HEK293 (cell line): Measurements from ENCODE around the gene PPM1J.

Experiments
- CTCF ChIA-PET: fragments of 350-600 bp; formaldehyde crosslinking; extraction: SDS; loops from one replicate; lab custom pipeline; 2021; ENCODE audit warnings: antibody characterized with exemption; lab: Yijun Ruan, JAX
- POLR2A ChIA-PET: fragments of 300-600 bp; formaldehyde crosslinking; extraction: SDS; loops from one replicate; lab custom pipeline; 2020; ENCODE audit warnings: antibody characterized with exemption, inconsistent platforms; lab: Yijun Ruan, JAX
- H3K27ac ChIP-seq: fragments of 200-500 bp; sonication (Bioruptor generic); 2 replicates; pipeline ENCODE4 v1.5.1; 2014; ENCODE audit warnings: low read depth, low read length, control low read depth, inconsistent platforms; ENCODE audit errors: extremely low read depth
- H3K36me3 ChIP-seq, 2 experiments: fragments of 200-500 bp in 1 of 2; sonication (Bioruptor generic) in 1 of 2; 1 replicate in 1 of 2; 2 replicates in 1 of 2; pipeline ENCODE4 v1.5.1; 2014 to 2017; ENCODE audit warnings: inconsistent platforms in 2 of 2, low read length in 2 of 2; ENCODE audit not compliant: control insufficient read depth in 2 of 2, insufficient read depth in 1 of 2
- H3K4me1 ChIP-seq: fragments of 200-500 bp; sonication (Bioruptor generic); 2 replicates; pipeline ENCODE4 v1.5.1; 2014; ENCODE audit warnings: mild to moderate bottlenecking, low read length, inconsistent platforms; ENCODE audit not compliant: control insufficient read depth, insufficient read depth
- H3K4me3 ChIP-seq: 2 replicates; pipeline ENCODE4 v1.5.1; 2011; ENCODE audit warnings: low read depth, mild to moderate bottlenecking, control low read depth, low read length, moderate library complexity
- H3K9me3 ChIP-seq: fragments of 200-500 bp; sonication (Bioruptor generic); 2 replicates; pipeline ENCODE4 v1.5.1; 2014; ENCODE audit warnings: low read depth, low read length, inconsistent platforms; ENCODE audit not compliant: control insufficient read depth, insufficient read depth
- KLF10 ChIP-seq: fragments of 450-650 bp; IDR thresholded peaks from 2 replicates; pipeline ENCODE4 v1.5.1; 2018; ENCODE audit warnings: missing biosample characterization, mild to moderate bottlenecking, missing genetic modification characterization
- KLF7 ChIP-seq: fragments of 450-650 bp; formaldehyde crosslinking; IDR thresholded peaks from 2 replicates; pipeline ENCODE4 v1.5.1; 2016; ENCODE audit warnings: missing biosample characterization, missing genetic modification characterization, borderline replicate concordance
- KLF8 ChIP-seq: fragments of 450-650 bp; formaldehyde crosslinking; IDR thresholded peaks from 2 replicates; pipeline ENCODE4 v1.5.1; 2016; ENCODE audit warnings: missing biosample characterization, missing genetic modification characterization
- REPIN1 ChIP-seq: fragments of 450-650 bp; formaldehyde crosslinking; IDR thresholded peaks from 2 replicates; pipeline ENCODE4 v1.5.1; 2017; ENCODE audit warnings: missing biosample characterization, missing genetic modification characterization, low read depth
- SALL2 ChIP-seq: fragments of 450-650 bp; formaldehyde crosslinking; IDR thresholded peaks from 2 replicates; pipeline ENCODE4 v1.5.0; 2017; ENCODE audit warnings: missing biosample characterization, mild to moderate bottlenecking, missing genetic modification characterization, borderline replicate concordance
- ZNF112 ChIP-seq: fragments of 450-650 bp; formaldehyde crosslinking; IDR thresholded peaks from 2 replicates; pipeline ENCODE4 v1.5.0; 2017; ENCODE audit warnings: missing biosample characterization, missing genetic modification characterization
- ZNF132 ChIP-seq: fragments of 450-650 bp; formaldehyde crosslinking; IDR thresholded peaks from 2 replicates; pipeline ENCODE4 v1.5.1; 2017; ENCODE audit warnings: missing biosample characterization, missing genetic modification characterization, borderline replicate concordance
- ZNF184 ChIP-seq: fragments of 450-650 bp; IDR thresholded peaks from 2 replicates; pipeline ENCODE4 v1.5.1; 2018; ENCODE audit warnings: missing biosample characterization, mild to moderate bottlenecking, missing genetic modification characterization
- ZNF23 ChIP-seq: fragments of 450-650 bp; formaldehyde crosslinking; IDR thresholded peaks from 2 replicates; pipeline ENCODE4 v1.5.1; 2016; ENCODE audit warnings: missing biosample characterization, missing genetic modification characterization, borderline replicate concordance
- ZNF341 ChIP-seq: fragments of 450-650 bp; formaldehyde crosslinking; IDR thresholded peaks from 2 replicates; pipeline ENCODE4; 2016; ENCODE audit warnings: low read depth, missing biosample characterization, missing genetic modification characterization
- ZNF391 ChIP-seq: fragments of 450-650 bp; formaldehyde crosslinking; IDR thresholded peaks from 2 replicates; pipeline ENCODE4 v1.5.1; 2016; ENCODE audit warnings: low read depth, missing biosample characterization, missing genetic modification characterization, borderline replicate concordance
- ZNF416 ChIP-seq: fragments of 450-650 bp; formaldehyde crosslinking; IDR thresholded peaks from 2 replicates; pipeline ENCODE4 v1.5.1; 2016; ENCODE audit warnings: missing biosample characterization, missing genetic modification characterization
- ZNF555 ChIP-seq: fragments of 450-650 bp; formaldehyde crosslinking; conservative IDR thresholded peaks from 2 replicates; pipeline ENCODE4 v1.5.1; 2017; ENCODE audit warnings: missing biosample characterization, mild to moderate bottlenecking, missing genetic modification characterization, inconsistent platforms
- ZNF600 ChIP-seq: fragments of 450-650 bp; formaldehyde crosslinking; IDR thresholded peaks from 2 replicates; pipeline ENCODE4 v1.5.1; 2016; ENCODE audit warnings: missing biosample characterization, missing genetic modification characterization
- ZNF629 ChIP-seq: fragments of 450-650 bp; formaldehyde crosslinking; IDR thresholded peaks from 2 replicates; pipeline ENCODE4 v1.5.1; 2017; ENCODE audit warnings: missing biosample characterization, missing genetic modification characterization
- ZNF654 ChIP-seq: fragments of 450-650 bp; formaldehyde crosslinking; IDR thresholded peaks from 2 replicates; pipeline ENCODE4 v1.5.1; 2016; ENCODE audit warnings: low read depth, missing biosample characterization, missing genetic modification characterization
- ZNF664 ChIP-seq: fragments of 450-650 bp; formaldehyde crosslinking; IDR thresholded peaks from 2 replicates; pipeline ENCODE4 v1.5.1; 2016; ENCODE audit warnings: missing biosample characterization, missing genetic modification characterization
- ZNF677 ChIP-seq: fragments of 450-650 bp; IDR thresholded peaks from 2 replicates; pipeline ENCODE4 v1.5.0; 2018; ENCODE audit warnings: missing biosample characterization, mild to moderate bottlenecking, missing genetic modification characterization, moderate library complexity
- ZNF76 ChIP-seq: fragments of 450-650 bp; formaldehyde crosslinking; IDR thresholded peaks from 2 replicates; pipeline ENCODE4; 2016; ENCODE audit warnings: low read depth, missing biosample characterization, missing genetic modification characterization, borderline replicate concordance
- ZNF830 ChIP-seq: fragments of 450-650 bp; IDR thresholded peaks from 2 replicates; pipeline ENCODE4 v1.5.0; 2018; ENCODE audit warnings: missing biosample characterization, missing genetic modification characterization, low read depth, mild to moderate bottlenecking, moderate library complexity
- ZSCAN23 ChIP-seq: fragments of 450-650 bp; formaldehyde crosslinking; IDR thresholded peaks from 2 replicates; pipeline ENCODE4 v1.5.1; 2016; ENCODE audit warnings: missing biosample characterization, missing genetic modification characterization
- TF ChIP-seq, protein P1 (sequence below): fragments of 450-650 bp; formaldehyde crosslinking; IDR thresholded peaks from 2 replicates; pipeline ENCODE4; 2016; ENCODE audit warnings: missing biosample characterization, missing genetic modification characterization
- TF ChIP-seq, protein P2 (sequence below): fragments of 450-650 bp; formaldehyde crosslinking; IDR thresholded peaks from 2 replicates; pipeline ENCODE4 v1.5.1; 2016; ENCODE audit warnings: missing biosample characterization, missing genetic modification characterization, low read depth
- TF ChIP-seq, protein P3 (sequence below): fragments of 450-650 bp; formaldehyde crosslinking; optimal IDR thresholded peaks from 2 replicates; pipeline ENCODE3; 2016; ENCODE audit warnings: missing biosample characterization, mild to moderate bottlenecking, missing genetic modification characterization
- TF ChIP-seq, protein P4 (sequence below): fragments of 450-650 bp; formaldehyde crosslinking; IDR thresholded peaks from 2 replicates; pipeline ENCODE4 v1.5.1; 2016; ENCODE audit warnings: missing biosample characterization, missing genetic modification characterization

PPM1J gene

DNA sequence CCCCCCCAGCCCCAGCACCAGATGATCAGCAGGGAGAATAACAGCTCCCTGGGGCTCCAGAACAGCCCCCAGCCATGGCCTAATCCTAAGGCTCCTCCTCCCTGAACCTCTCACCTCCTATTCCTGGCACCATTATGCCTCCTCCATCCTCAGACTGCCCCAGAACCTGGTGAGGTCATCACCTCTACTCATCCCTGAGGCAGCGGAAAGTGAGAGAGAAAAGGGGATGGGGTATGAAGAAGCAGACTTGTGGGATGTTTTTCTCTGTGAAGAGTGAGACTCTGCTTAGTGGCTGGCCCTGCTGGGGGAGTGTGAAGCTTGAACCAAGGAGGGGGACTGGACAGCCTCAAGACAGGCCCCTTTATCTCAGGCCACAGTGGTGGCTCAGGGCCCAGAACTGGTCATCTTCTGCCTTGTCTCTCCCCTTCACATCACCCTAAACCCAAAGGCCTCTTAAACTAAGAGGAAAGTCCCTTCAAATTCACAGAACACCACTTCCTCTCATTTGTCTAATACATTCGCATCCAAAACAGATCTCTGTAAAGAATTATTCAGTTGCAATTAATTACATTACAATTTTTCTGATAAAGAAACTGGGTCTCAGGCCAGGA lies 2.2 kb upstream of the PPM1J start:
- no peak for TF ChIP-seq ZNF132 (tag by site-specific recombination)
- no peak for TF ChIP-seq ZNF76 (tag by site-specific recombination)
- TF ChIP-seq, all 188 proteins: peak for 0
- H3K36me3 ChIP-seq: no peaks in the 10 kb centered on the region
- no peak overlapping the region for H3K4me3 ChIP-seq
- POLR2A ChIA-PET: no interaction called here
- H3K27ac ChIP-seq: no peak overlapping the region
- no peaks in the 10 kb centered on the region for H3K4me1 ChIP-seq
- no peaks in the 10 kb centered on the region for H3K9me3 ChIP-seq
- CTCF ChIA-PET: interaction anchor here (0.8 to 9.1 kb wide), 23 partner anchors 9 to 446 kb away, joined by 3 to 417 read pairs (median 7); partner anchors contain the start of gene LRIG2

DNA sequence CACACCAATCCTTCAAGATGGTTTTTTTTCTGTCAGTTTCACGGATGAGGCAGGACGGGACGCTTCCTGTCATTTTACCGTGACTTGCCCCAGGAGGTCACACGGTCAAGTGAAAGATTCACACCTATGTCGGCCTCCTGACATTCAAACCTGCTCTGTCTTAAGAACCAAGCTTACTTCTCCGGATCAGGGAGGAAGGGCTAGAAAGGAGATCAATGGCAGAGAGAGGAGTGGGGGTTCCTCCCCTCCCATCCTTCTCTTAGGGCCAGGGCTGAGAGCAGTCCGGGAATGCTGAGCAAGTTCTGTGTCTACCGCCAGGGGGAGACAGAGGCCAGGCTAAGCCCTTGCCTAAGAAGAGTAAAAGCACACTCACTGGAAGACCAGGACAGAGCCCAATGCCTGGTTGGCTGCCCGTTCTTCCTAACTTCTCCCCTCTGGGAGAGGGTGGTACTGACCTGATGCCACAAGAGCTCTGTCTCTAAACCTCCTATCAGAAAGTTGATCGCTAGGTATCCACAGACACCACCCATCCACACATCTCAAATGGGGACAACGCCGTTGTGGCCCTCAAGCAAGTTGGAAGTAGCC lies 1.1 kb upstream of the PPM1J start:
- ChIA-PET POLR2A (interaction anchor here (1.3 to 2.0 kb wide), 4 partner anchors 11 to 326 kb away, joined by 4 to 17 read pairs (median 8); partner anchors contain the start of gene MOV10), CTCF (interaction anchor here (0.5 to 9.1 kb wide), 74 partner anchors 8 to 1054 kb away, joined by 3 to 417 read pairs (median 4); partner anchors contain the start of genes CTTNBP2NL, LRIG2 and SLC16A1)
- peak overlapping the region; percentile 57 for H3K4me3 ChIP-seq
- no peaks in the 10 kb centered on the region for H3K36me3 ChIP-seq
- H3K9me3 ChIP-seq: no peaks in the 10 kb centered on the region
- H3K27ac ChIP-seq: no peak overlapping the region
- H3K4me1 ChIP-seq: no peaks in the 10 kb centered on the region
- TF ChIP-seq ZNF654 (peak; percentile 89), ZNF677 (tag by site-specific recombination) (no peak), KLF10 (tag by site-specific recombination) (peak; percentile 18; the same call in 1 of the 2 replicates), ZNF555 (tag by site-specific recombination) (no peak), ZSCAN23 (tag by site-specific recombination) (no peak), ZNF664 (tag by site-specific recombination) (0 out of 2 replicates have a peak, but pooled peaks have one; percentile 17), KLF7 (tag by site-specific recombination) (no peak), ZNF23 (no peak), SALL2 (tag by site-specific recombination) (no peak), KLF8 (tag by site-specific recombination) (peak; percentile 45), ZNF184 (tag by site-specific recombination) (no peak), ZNF112 (tag by site-specific recombination) (no peak), ZNF391 (tag by site-specific recombination) (peak; percentile 43; the same call in 1 of the 2 replicates), ZNF341 (tag by site-specific recombination) (peak; percentile 71), REPIN1 (no peak), ZNF629 (0 out of 2 replicates have a peak, but pooled peaks have one; percentile 8), ZNF600 (no peak), ZNF416 (no peak), ZNF830 (tag by site-specific recombination) (no peak)
- TF ChIP-seq, protein P1, sequence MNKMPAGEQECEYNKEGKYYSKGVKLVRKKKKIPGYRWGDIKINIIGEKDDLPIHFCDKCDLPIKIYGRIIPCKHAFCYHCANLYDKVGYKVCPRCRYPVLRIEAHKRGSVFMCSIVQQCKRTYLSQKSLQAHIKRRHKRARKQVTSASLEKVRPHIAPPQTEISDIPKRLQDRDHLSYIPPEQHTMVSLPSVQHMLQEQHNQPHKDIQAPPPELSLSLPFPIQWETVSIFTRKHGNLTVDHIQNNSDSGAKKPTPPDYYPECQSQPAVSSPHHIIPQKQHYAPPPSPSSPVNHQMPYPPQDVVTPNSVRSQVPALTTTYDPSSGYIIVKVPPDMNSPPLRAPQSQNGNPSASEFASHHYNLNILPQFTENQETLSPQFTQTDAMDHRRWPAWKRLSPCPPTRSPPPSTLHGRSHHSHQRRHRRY (tag by site-specific recombination): no peak
- TF ChIP-seq, protein P2, sequence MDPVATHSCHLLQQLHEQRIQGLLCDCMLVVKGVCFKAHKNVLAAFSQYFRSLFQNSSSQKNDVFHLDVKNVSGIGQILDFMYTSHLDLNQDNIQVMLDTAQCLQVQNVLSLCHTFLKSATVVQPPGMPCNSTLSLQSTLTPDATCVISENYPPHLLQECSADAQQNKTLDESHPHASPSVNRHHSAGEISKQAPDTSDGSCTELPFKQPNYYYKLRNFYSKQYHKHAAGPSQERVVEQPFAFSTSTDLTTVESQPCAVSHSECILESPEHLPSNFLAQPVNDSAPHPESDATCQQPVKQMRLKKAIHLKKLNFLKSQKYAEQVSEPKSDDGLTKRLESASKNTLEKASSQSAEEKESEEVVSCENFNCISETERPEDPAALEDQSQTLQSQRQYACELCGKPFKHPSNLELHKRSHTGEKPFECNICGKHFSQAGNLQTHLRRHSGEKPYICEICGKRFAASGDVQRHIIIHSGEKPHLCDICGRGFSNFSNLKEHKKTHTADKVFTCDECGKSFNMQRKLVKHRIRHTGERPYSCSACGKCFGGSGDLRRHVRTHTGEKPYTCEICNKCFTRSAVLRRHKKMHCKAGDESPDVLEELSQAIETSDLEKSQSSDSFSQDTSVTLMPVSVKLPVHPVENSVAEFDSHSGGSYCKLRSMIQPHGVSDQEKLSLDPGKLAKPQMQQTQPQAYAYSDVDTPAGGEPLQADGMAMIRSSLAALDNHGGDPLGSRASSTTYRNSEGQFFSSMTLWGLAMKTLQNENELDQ (tag by site-specific recombination): no peak
- TF ChIP-seq, protein P3, sequence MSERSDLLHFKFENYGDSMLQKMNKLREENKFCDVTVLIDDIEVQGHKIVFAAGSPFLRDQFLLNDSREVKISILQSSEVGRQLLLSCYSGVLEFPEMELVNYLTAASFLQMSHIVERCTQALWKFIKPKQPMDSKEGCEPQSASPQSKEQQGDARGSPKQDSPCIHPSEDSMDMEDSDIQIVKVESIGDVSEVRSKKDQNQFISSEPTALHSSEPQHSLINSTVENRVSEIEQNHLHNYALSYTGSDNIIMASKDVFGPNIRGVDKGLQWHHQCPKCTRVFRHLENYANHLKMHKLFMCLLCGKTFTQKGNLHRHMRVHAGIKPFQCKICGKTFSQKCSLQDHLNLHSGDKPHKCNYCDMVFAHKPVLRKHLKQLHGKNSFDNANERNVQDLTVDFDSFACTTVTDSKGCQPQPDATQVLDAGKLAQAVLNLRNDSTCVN (tag by site-specific recombination): no peak
- TF ChIP-seq, protein P4, sequence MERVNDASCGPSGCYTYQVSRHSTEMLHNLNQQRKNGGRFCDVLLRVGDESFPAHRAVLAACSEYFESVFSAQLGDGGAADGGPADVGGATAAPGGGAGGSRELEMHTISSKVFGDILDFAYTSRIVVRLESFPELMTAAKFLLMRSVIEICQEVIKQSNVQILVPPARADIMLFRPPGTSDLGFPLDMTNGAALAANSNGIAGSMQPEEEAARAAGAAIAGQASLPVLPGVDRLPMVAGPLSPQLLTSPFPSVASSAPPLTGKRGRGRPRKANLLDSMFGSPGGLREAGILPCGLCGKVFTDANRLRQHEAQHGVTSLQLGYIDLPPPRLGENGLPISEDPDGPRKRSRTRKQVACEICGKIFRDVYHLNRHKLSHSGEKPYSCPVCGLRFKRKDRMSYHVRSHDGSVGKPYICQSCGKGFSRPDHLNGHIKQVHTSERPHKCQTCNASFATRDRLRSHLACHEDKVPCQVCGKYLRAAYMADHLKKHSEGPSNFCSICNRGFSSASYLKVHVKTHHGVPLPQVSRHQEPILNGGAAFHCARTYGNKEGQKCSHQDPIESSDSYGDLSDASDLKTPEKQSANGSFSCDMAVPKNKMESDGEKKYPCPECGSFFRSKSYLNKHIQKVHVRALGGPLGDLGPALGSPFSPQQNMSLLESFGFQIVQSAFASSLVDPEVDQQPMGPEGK (tag by site-specific recombination): peak; percentile 64
